GM19099 (cell line): ENCODE data around the gene NCLN.

ENCODE experiments used
- POLR2A ChIP-seq: IDR thresholded peaks from 3 replicates; pipeline ENCODE4 v1.6.1; 2011; ENCODE audit warnings: low read depth; ENCODE audit not compliant: insufficient read length; ENCODE audit errors: extremely low read depth

Gene NCLN

GRCh38 chr19:3186891-3187661 lies 1.3 kb downstream of the NCLN start:
- TF ChIP-seq POLR2A, result no peak

- no peak for TF ChIP-seq POLR2A
These were observed 2.2 kb downstream of the NCLN start for GRCh38 chr19:3187662-3188511.

DNA sequence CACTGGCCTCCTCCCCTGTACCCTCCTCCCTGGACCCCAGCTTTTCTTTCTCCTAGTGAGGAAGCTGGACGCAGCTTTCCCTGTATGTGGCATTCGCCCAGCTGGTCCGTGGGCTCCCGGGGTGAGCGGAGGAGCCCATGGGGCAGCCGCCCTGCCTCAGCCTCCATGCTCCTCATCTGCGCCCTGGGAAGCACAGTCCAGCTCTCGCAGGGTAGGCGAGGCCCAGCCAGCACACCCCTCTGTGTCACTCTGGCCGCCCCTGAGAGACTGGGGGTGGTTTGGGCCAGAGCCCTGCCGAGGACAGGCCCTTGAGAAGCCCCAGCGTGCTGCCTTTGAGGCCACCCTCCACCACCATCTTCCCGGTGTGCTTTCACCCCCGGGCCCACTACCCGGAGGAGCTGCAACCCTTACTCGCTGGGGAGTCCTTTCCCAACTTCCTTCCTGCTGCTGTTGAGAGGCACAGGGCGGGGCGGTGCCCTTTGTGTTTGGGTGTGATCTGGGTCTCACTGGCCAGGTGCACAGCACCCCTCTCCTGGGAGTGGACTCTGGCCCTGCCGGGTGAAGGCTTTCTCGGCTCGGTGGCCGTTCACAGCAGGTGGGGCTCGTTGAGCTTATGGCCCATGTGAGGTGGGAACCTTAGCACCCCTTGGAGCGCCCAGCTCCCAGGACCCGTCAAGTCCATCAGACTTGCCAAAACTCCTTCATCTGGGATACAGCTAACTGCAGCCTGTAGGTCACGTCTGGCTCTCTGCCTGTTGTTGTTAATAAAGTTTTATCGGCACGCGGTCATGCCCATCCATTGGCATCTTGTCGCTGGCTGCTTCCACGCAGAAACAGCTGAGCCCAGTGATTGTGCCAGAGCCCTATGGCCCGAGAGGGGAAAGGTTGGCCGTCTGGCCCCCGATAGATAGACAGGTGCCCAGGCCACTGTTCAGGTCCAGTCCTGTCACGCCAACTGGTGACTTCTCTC lies 3.2 kb downstream of the NCLN start:
- TF ChIP-seq POLR2A, result no peak

- TF ChIP-seq POLR2A, result no peak
These were observed 4.2 kb downstream of the NCLN start for GRCh38 chr19:3189702-3190469.

GRCh38 chr19:3190470-3190770 lies 4.7 kb downstream of the NCLN start:
- no peak for TF ChIP-seq POLR2A

DNA sequence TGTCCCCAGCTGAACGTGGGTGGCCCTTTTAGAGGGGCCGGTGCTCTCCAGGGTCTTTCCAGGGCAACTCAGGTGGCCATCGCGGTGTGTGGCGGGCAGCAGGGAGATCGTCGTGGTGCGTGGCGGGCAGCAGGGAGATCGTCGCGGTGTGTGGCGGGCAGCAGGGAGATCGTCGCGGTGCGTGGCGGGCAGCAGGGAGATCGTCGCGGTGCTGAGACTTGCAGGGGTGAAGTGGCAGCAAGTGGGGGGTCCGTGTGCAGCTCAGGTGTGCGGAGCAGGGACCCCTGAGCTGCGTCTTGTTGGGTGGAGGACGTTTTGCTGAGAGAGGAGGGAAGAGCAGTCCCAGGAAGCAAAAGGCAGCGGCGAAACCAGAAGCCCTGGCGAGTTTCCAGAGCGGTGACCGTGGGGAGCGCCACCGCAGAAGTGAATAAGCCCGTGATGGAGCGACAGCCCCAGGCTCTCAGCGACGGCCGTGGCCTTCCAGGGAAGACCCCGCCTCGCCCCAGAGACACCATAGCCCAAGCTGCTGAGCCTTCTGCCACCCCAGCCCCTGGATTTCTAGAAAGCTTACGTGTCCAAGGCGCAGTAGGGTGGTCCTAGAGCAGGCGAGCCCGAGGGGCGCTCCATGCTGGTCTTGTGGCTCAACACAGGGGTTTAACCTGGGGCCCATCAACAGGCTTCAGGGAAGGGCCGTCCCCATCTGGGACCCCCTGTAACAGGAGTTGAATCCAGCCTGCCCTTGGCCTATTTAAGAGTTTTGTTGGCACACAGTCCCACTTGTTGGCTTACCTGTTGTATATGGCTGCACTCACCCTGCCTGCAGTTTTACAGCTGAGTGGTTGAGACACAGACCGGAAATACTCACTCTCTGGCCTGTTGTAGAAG lies 5.4 kb downstream of the NCLN start:
- TF ChIP-seq POLR2A, result no peak

DNA sequence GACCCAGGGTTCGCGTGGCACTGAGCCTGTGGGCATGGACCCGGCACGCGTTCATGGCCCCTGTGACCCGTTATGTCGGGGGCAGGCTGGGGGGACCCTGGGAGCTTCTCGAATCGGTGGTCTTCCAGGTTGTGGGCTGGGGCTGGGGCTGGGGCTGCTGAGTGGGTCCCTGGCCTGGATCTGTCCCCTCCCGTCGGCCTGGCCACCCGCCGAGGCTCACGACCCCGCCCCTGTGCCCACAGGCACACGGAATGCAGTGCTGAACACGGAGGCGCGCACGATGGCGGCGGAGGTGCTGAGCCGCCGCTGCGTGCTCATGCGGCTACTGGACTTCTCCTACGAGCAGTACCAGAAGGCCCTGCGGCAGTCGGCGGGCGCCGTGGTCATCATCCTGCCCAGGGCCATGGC lies 6.5 kb downstream of the NCLN start:
- no peak for TF ChIP-seq POLR2A

- no peak for TF ChIP-seq POLR2A
These were observed 7.0 kb downstream of the NCLN start for GRCh38 chr19:3192684-3193083.

- no peak for TF ChIP-seq POLR2A
These were observed 7.8 kb downstream of the NCLN start for GRCh38 chr19:3193256-3194105.

DNA sequence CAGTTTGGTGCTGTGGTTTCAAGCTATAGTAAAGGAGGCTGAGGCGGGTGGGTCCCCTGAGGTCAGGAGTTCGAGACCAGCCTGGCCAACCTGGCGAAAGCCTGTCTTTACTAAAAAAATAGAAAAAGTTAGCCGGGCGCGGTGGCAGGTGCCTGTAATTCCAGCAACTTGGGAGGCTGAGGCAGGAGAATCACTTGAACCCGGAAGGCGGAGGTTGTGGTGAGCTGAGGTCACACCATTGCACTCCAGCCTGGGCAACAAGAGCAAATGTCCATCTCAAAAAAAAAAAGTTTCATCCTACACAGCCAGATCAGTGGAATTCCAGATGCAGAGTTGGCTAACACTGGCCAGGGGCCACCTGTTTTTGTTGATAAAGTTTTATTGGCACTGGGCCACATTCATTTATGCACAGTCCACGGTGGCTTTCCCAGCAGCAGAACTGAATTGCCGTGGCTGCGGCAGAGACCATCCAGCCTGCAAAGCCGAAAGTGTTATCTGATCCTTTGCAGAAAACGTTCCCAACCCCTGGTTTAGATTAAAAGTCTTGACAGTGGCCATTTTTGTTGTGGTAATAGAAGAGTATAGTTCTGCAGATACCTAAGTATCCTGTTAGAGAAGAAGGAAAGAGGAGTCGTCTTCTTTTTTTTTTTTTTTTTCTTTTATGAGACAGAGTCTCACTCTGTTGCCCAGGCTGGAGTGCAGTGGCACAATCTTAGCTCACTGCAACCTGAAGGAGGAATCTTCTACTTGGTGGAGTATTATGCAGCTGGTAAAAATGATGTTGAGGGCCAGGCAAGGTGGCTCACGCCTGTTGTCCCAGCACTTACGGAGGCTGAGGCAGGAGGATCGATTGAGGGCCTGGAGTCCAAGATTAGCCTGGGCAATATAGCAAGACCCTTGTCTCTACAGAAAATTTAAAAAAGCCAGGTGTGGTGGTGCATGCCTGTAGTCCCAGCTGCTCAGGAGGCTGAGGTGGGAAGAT lies 8.7 kb downstream of the NCLN start:
- TF ChIP-seq POLR2A, result no peak
